ENCODE measurements around the gene PCA3.

DNA sequence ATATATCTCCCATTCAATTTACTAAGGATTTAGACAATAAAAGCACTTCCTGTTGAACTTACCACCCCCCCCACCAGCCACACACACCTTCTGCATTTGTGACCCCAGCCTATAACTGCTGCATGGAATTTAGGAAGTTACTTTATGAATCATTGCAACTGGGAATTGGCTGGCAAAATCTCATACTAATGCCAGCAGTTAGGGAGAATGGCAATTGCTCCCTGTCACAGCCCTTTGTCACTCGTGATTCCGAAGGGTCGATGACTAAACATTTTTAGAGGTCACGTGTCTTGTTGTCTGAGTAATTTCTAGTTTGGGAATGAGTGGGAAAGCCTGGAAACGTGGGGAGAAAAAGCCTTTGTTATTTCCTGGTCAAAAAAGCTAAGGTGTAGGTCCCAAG lies 46.6 kb upstream of the PCA3 start:
- TF ChIP-seq POLR2AphosphoS5 (IDR thresholded peaks at IDR 0.05) (no peak), POLR2A (IDR thresholded peaks at IDR 0.05) (no peak), EP300 (IDR thresholded peaks at IDR 0.05; ENCODE audit: low read depth) (no peak)
- TF ChIP-seq, protein P1, sequence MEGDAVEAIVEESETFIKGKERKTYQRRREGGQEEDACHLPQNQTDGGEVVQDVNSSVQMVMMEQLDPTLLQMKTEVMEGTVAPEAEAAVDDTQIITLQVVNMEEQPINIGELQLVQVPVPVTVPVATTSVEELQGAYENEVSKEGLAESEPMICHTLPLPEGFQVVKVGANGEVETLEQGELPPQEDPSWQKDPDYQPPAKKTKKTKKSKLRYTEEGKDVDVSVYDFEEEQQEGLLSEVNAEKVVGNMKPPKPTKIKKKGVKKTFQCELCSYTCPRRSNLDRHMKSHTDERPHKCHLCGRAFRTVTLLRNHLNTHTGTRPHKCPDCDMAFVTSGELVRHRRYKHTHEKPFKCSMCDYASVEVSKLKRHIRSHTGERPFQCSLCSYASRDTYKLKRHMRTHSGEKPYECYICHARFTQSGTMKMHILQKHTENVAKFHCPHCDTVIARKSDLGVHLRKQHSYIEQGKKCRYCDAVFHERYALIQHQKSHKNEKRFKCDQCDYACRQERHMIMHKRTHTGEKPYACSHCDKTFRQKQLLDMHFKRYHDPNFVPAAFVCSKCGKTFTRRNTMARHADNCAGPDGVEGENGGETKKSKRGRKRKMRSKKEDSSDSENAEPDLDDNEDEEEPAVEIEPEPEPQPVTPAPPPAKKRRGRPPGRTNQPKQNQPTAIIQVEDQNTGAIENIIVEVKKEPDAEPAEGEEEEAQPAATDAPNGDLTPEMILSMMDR (IDR thresholded peaks at IDR 0.05), result no peak

Measured in transverse colon (tissue), 4 donors.